DND-41 (cell line): ENCODE results near the gene CLDN19.

Experiments
- ATAC-seq: fragments of 200-7000 bp; cut with Tn5 transposase; 3 replicates; pipeline ENCODE4 v1.9.1; 2021; ENCODE audit warnings: low read depth; ENCODE audit not compliant: insufficient read depth
- DNase-seq: peaks from one replicate; pipeline ENCODE4 v3.0.0-alpha.2; 2020
- H2AFZ ChIP-seq: 2 replicates; pipeline ENCODE4 v1.6.0; 2012; ENCODE audit warnings: low read depth, low read length
- H3K27ac ChIP-seq: 2 replicates; pipeline ENCODE4 v1.5.1; 2012; ENCODE audit warnings: low read length, inconsistent platforms
- H3K27me3 ChIP-seq: fragments of 200-600 bp; sonication (generic); 2 replicates; pipeline ENCODE4 v1.6.0; 2012; ENCODE audit warnings: low read length, mild to moderate bottlenecking, inconsistent platforms; ENCODE audit not compliant: insufficient read depth, poor library complexity
- H3K36me3 ChIP-seq: 2 replicates; pipeline ENCODE4 v1.5.1; 2012; ENCODE audit warnings: low read length, inconsistent platforms; ENCODE audit not compliant: insufficient read depth
- H3K4me1 ChIP-seq: 2 replicates; pipeline ENCODE4 v1.5.1; 2012; ENCODE audit warnings: mild to moderate bottlenecking, low read length; ENCODE audit not compliant: insufficient read depth
- H3K4me2 ChIP-seq: 2 replicates; pipeline ENCODE4 v1.6.0; 2012; ENCODE audit warnings: mild to moderate bottlenecking, moderate library complexity, low read length, inconsistent platforms; ENCODE audit not compliant: insufficient read depth
- H3K4me3 ChIP-seq, 2 experiments: fragments of 200-600 bp in 1 of 2; shearing (Covaris generic) in 1 of 2; 2 replicates each; pipeline ENCODE4 v1.5.1; 2012 to 2016; ENCODE audit warnings: inconsistent platforms in 2 of 2, low read length in 2 of 2, mild to moderate bottlenecking in 2 of 2, low read depth in 1 of 2, moderate library complexity in 1 of 2
- H3K79me2 ChIP-seq: 2 replicates; pipeline ENCODE4 v1.6.0; 2012; ENCODE audit warnings: low read length, inconsistent platforms; ENCODE audit not compliant: insufficient read depth
- H3K9ac ChIP-seq: 2 replicates; pipeline ENCODE4 v1.6.0; 2012; ENCODE audit warnings: low read depth, mild to moderate bottlenecking, inconsistent platforms, low read length, moderate library complexity
- H3K9me3 ChIP-seq: 2 replicates; pipeline ENCODE4 v1.5.1; 2012; ENCODE audit warnings: low read length, moderate library complexity, mild to moderate bottlenecking, inconsistent platforms; ENCODE audit not compliant: insufficient read depth, severe bottlenecking
- H4K20me1 ChIP-seq: 2 replicates; pipeline ENCODE4 v1.6.0; 2012; ENCODE audit warnings: low read length; ENCODE audit not compliant: insufficient read depth
- EZH2 ChIP-seq: IDR thresholded peaks from 3 replicates; pipeline ENCODE4 v1.6.1; 2012; ENCODE audit warnings: borderline replicate concordance, low read depth, mild to moderate bottlenecking, moderate library complexity, low read length, inconsistent platforms; ENCODE audit not compliant: severe bottlenecking
- TF ChIP-seq, protein P1 (sequence below): IDR thresholded peaks from 2 replicates; pipeline ENCODE4 v1.5.1; 2012; ENCODE audit warnings: borderline replicate concordance, low read length, moderate library complexity, mild to moderate bottlenecking; ENCODE audit not compliant: poor library complexity, severe bottlenecking; ENCODE audit errors: extremely low read depth

The CLDN19 gene

DNA sequence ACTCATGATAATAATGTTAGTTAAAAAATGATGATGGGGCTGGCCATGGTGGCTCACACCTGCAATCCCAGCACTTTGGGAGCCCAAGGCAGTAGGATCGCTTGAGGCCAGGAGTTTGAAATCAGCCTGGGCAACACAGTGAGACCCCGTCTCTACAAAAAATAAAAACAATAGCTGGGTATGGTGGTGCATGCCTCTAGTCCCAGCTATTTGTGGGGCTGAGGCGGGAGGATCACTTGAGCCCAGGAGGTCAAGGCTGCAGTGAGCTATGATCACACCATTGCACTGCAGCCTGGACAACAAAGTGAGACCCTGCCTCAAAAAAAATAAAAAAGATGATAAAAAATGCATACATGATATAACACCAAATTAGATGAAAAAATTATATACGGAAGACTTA lies 21.5 kb upstream of the CLDN19 start:
- H3K4me1 ChIP-seq, result peaks cover 16% of the 10 kb centered on the region
- ATAC-seq, result no peak

DNA sequence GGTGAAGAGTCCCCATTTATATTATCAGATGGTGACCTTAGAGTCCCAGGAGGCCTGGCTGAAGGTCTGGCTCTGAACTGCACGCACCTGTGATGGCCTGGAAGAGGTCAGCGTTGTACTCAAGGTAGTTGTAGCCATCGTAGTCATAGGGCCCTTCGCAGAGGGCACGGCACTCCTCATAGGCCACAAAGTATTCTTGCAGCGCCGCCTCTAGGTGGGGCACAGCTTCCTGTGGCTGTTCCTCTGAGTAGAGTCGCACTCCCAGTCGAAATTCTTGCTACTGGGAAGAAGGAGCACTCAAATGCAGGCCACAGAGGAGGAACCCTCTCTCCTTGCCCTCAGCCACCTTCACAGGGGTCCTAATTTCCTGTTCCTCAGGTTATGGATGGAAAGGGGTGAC lies 19.1 kb upstream of the CLDN19 start:
- no peak overlapping the region for H3K4me2 ChIP-seq
- no peak for ATAC-seq
- no peak overlapping the region for H3K4me3 ChIP-seq
- no peaks in the 10 kb centered on the region for H3K4me1 ChIP-seq
- H2AFZ ChIP-seq, result no peak overlapping the region
- H4K20me1 ChIP-seq, result no peaks in the 10 kb centered on the region
- H3K9me3 ChIP-seq, result no peaks in the 10 kb centered on the region
- H3K79me2 ChIP-seq, result peaks cover 8% of the 10 kb centered on the region
- no peak for DNase-seq
- no peak for TF ChIP-seq EZH2
- TF ChIP-seq, protein P1, sequence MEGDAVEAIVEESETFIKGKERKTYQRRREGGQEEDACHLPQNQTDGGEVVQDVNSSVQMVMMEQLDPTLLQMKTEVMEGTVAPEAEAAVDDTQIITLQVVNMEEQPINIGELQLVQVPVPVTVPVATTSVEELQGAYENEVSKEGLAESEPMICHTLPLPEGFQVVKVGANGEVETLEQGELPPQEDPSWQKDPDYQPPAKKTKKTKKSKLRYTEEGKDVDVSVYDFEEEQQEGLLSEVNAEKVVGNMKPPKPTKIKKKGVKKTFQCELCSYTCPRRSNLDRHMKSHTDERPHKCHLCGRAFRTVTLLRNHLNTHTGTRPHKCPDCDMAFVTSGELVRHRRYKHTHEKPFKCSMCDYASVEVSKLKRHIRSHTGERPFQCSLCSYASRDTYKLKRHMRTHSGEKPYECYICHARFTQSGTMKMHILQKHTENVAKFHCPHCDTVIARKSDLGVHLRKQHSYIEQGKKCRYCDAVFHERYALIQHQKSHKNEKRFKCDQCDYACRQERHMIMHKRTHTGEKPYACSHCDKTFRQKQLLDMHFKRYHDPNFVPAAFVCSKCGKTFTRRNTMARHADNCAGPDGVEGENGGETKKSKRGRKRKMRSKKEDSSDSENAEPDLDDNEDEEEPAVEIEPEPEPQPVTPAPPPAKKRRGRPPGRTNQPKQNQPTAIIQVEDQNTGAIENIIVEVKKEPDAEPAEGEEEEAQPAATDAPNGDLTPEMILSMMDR, result peak; percentile 15
- no peak overlapping the region for H3K27ac ChIP-seq
- H3K36me3 ChIP-seq, result peaks cover 66% of the 10 kb centered on the region
- H3K27me3 ChIP-seq, result no peaks in the 10 kb centered on the region
- no peak overlapping the region for H3K9ac ChIP-seq

More for the DNA sequence above, 21.5 kb upstream of the CLDN19 start:
- no peak for TF ChIP-seq EZH2
- TF ChIP-seq, protein P1, result no peak
- Histone ChIP-seq H3K27ac (no peak overlapping the region), H3K9me3 (no peaks in the 10 kb centered on the region), H3K9ac (no peak overlapping the region), H2AFZ (no peak overlapping the region), H3K36me3 (peaks cover 41% of the 10 kb centered on the region), H3K27me3 (no peaks in the 10 kb centered on the region), H3K4me3 (no peak overlapping the region), H3K79me2 (peaks cover 32% of the 10 kb centered on the region), H3K4me2 (no peak overlapping the region), H4K20me1 (no peaks in the 10 kb centered on the region; the same call in 1 of the 2 replicates)
- no peak for DNase-seq

DNA sequence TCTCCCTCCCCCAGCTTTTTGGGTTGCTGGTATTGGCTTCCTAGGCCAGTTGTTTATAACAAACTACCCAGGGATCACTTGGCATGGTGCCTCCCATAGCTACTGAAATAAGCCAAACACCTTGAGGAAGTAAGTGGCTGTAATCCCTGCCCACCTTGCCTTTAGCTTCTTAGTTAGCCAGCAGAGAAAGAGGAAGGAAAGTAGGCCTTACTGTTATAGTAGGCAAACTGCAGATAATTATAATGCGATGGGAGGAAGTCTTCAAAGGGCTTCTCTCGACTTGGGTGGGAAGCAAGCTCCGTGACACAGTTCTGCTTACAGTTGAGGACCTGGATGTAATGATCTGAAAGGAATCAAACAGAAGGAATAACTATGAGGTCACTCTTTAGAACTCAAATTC lies 18.6 kb upstream of the CLDN19 start:
- Histone ChIP-seq H3K9me3 (no peaks in the 10 kb centered on the region), H3K27ac (no peak overlapping the region), H2AFZ (no peak overlapping the region), H3K9ac (no peak overlapping the region), H3K27me3 (no peaks in the 10 kb centered on the region), H3K4me2 (no peak overlapping the region), H4K20me1 (no peaks in the 10 kb centered on the region), H3K36me3 (peaks cover 70% of the 10 kb centered on the region), H3K4me3 (no peak overlapping the region), H3K79me2 (peaks cover 4% of the 10 kb centered on the region), H3K4me1 (no peaks in the 10 kb centered on the region)
- TF ChIP-seq, protein P1, result no peak
- no peak for TF ChIP-seq EZH2
- no peak for ATAC-seq
- no peak for DNase-seq

DNA sequence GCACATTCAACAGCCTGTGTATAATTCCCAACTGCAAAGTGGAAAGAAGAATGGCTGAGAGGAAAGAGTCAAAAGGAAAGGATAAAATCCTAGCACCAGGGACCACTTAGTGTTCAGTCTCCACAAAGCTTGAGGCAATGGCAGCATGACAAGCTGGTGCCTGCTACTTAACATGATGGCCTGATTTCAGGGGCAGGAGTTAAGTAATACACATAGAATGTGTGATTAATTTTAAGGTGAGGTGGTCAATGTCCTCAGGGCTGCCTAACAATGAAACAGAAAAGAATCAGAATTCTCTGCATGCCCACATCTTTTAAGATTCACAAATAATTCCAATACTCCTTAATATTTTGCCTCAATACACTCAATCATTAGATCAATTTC lies 17.8 kb upstream of the CLDN19 start:
- Histone ChIP-seq H3K27ac (no peak overlapping the region), H3K9me3 (no peaks in the 10 kb centered on the region), H3K79me2 (no peaks in the 10 kb centered on the region), H3K4me2 (no peak overlapping the region), H2AFZ (no peak overlapping the region), H3K4me3 (no peak overlapping the region), H4K20me1 (no peaks in the 10 kb centered on the region), H3K36me3 (peaks cover 76% of the 10 kb centered on the region), H3K4me1 (no peaks in the 10 kb centered on the region), H3K9ac (no peak overlapping the region), H3K27me3 (no peaks in the 10 kb centered on the region)
- no peak for ATAC-seq
- DNase-seq, result no peak
- TF ChIP-seq, protein P1, result no peak
- TF ChIP-seq EZH2, result no peak
